ENCODE data around the gene C4orf33.

Gene C4orf33

GRCh38 chr4:129095811-129096454, at the start of gene C4orf33 (continued):
- TF ChIP-seq ZNF548 (tag by site-specific recombination; IDR thresholded peaks at IDR 0.05), result no peak

- ChIA-PET POLR2A (no interaction called here), CTCF (no interaction called here)
- no peak overlapping the region for H3K4me3 ChIP-seq (ENCODE audit: low read depth, low read length)
- no peaks in the 10 kb centered on the region for H3K9me3 ChIP-seq (ENCODE audit: control insufficient read depth, insufficient read depth, low read depth, low read length)
- no peak overlapping the region for H3K27ac ChIP-seq (ENCODE audit: extremely low read depth, low read depth, low read length)
- TF ChIP-seq ZNF792 (tag by site-specific recombination; IDR thresholded peaks at IDR 0.05) (no peak), OSR2 (tag by site-specific recombination; IDR thresholded peaks at IDR 0.05) (no peak), ZNF664 (tag by site-specific recombination; IDR thresholded peaks at IDR 0.05) (no peak), ZNF704 (tag by site-specific recombination; IDR thresholded peaks at IDR 0.05) (no peak), SETDB1 (IDR thresholded peaks at IDR 0.05; ENCODE audit: insufficient read length, low read length) (peak; percentile 73), ELK4 (IDR thresholded peaks at IDR 0.05; ENCODE audit: borderline replicate concordance, low read depth, low read length) (no peak), ZNF426 (tag by site-specific recombination; IDR thresholded peaks at IDR 0.05) (no peak)
- peaks cover 0 to 16% of the 10 kb centered on the region in 2 experiments; a peak in 1 of 3 replicates for H3K36me3 ChIP-seq (ENCODE audit: control insufficient read depth in 2 of 2, insufficient read depth in 1 of 2, low read length in 2 of 2)
- no peaks in the 10 kb centered on the region for H3K4me1 ChIP-seq (ENCODE audit: control insufficient read depth, insufficient read depth, low read length)
Measured at GRCh38 chr4:129059028-129059427, 36.9 kb upstream of the C4orf33 start.

GRCh38 chr4:129062580-129062979, 33.4 kb upstream of the C4orf33 start:
- TF ChIP-seq ZNF580 (tag by site-specific recombination; IDR thresholded peaks at IDR 0.05) (no peak), ZNF791 (tag by site-specific recombination; IDR thresholded peaks at IDR 0.05) (peak; percentile 87), SETDB1 (IDR thresholded peaks at IDR 0.05; ENCODE audit: insufficient read length, low read length) (peak; percentile 89)
- Histone ChIP-seq H3K4me3 (ENCODE audit: low read depth, low read length) (no peak overlapping the region), H3K9me3 (ENCODE audit: control insufficient read depth, insufficient read depth, low read depth, low read length) (no peaks in the 10 kb centered on the region), H3K27ac (ENCODE audit: extremely low read depth, low read depth, low read length) (no peak overlapping the region), H3K4me1 (ENCODE audit: control insufficient read depth, insufficient read depth, low read length) (no peaks in the 10 kb centered on the region), H3K36me3 (ENCODE audit: control insufficient read depth in 2 of 2, insufficient read depth in 1 of 2, low read length in 2 of 2) (peaks cover 0 to 16% of the 10 kb centered on the region in 2 experiments; a peak in 1 of 3 replicates)
- ChIA-PET POLR2A (no interaction called here), CTCF (no interaction called here)

GRCh38 chr4:129063640-129064039, 32.3 kb upstream of the C4orf33 start:
- Histone ChIP-seq H3K4me3 (ENCODE audit: low read depth, low read length) (no peak overlapping the region), H3K9me3 (ENCODE audit: control insufficient read depth, insufficient read depth, low read depth, low read length) (no peaks in the 10 kb centered on the region), H3K27ac (ENCODE audit: extremely low read depth, low read depth, low read length) (no peak overlapping the region), H3K36me3 (ENCODE audit: control insufficient read depth in 2 of 2, insufficient read depth in 1 of 2, low read length in 2 of 2) (peaks cover 0 to 16% of the 10 kb centered on the region in 2 experiments; a peak in 1 of 3 replicates), H3K4me1 (ENCODE audit: control insufficient read depth, insufficient read depth, low read length) (no peaks in the 10 kb centered on the region)
- TF ChIP-seq ZNF513 (tag by site-specific recombination; IDR thresholded peaks at IDR 0.05), result no peak
- TF ChIP-seq GLI2 (tag by site-specific recombination; IDR thresholded peaks at IDR 0.05; ENCODE audit: borderline replicate concordance, low read depth), result no peak
- no peak for TF ChIP-seq ZFP3 (tag by site-specific recombination; IDR thresholded peaks at IDR 0.05; ENCODE audit: low read depth)
- no peak for TF ChIP-seq ZNF324 (tag by site-specific recombination; IDR thresholded peaks at IDR 0.05)
- no peak for TF ChIP-seq ZFP69B (tag by site-specific recombination; IDR thresholded peaks at IDR 0.05)
- no peak for TF ChIP-seq ZNF561 (tag by site-specific recombination; IDR thresholded peaks at IDR 0.05; ENCODE audit: borderline replicate concordance)
- no peak for TF ChIP-seq ATF2 (tag by site-specific recombination; IDR thresholded peaks at IDR 0.05; ENCODE audit: low read depth)
- TF ChIP-seq ZNF585B (tag by site-specific recombination; IDR thresholded peaks at IDR 0.05), result no peak
- TF ChIP-seq ZNF654 (tag by site-specific recombination; IDR thresholded peaks at IDR 0.05; ENCODE audit: low read depth), result no peak
- no peak for TF ChIP-seq TSHZ1 (tag by site-specific recombination; IDR thresholded peaks at IDR 0.05; ENCODE audit: borderline replicate concordance)
- no peak for TF ChIP-seq KLF1 (tag by site-specific recombination; IDR thresholded peaks at IDR 0.05)
- ChIA-PET CTCF (no interaction called here), POLR2A (no interaction called here)
